HepG2 (cell line): ENCODE data around the gene MECR.

Source experiments
- EEA1 ChIP-seq: sonication (generic); formaldehyde crosslinking; IDR thresholded peaks from 2 replicates; pipeline ENCODE4 v1.5.1; 2020; ENCODE audit warnings: mild to moderate bottlenecking, missing genetic modification reagents, borderline replicate concordance
- KLF16 ChIP-seq, 2 experiments: sonication (generic) in 1 of 2; formaldehyde crosslinking in 1 of 2; IDR thresholded peaks; 2 replicates each; pipeline versions ENCODE4 v1.6.1 to v1.8.0; 2016 to 2023; ENCODE audit warnings: missing genetic modification reagents in 2 of 2, missing compliant biosample characterization in 1 of 2
- NFYB ChIP-seq: sonication (generic); formaldehyde crosslinking; IDR thresholded peaks from 2 replicates; pipeline ENCODE4 v1.4.0; 2020; ENCODE audit warnings: missing genetic modification reagents
- PHF8 ChIP-seq: sonication (generic); formaldehyde crosslinking; IDR thresholded peaks from 2 replicates; pipeline ENCODE4 v1.5.0; 2020; ENCODE audit warnings: missing genetic modification reagents
- POLR2A ChIP-seq, 2 experiments: IDR thresholded peaks; 2 replicates each; pipeline ENCODE4 v1.6.1; 2011; ENCODE audit warnings: low read depth in 2 of 2, low read length in 2 of 2, mild to moderate bottlenecking in 1 of 2, moderate library complexity in 1 of 2; ENCODE audit not compliant: insufficient read depth in 1 of 2
- TBX3 ChIP-seq: fragments of 450-650 bp; IDR thresholded peaks from 2 replicates; pipeline ENCODE4 v1.6.1; 2017; ENCODE audit warnings: antibody characterized with exemption, mild to moderate bottlenecking, inconsistent platforms, borderline replicate concordance
- ZBTB2 ChIP-seq: sonication (generic); formaldehyde crosslinking; IDR thresholded peaks from 2 replicates; pipeline ENCODE4 v1.8.0; 2022; ENCODE audit warnings: low read depth, missing genetic modification reagents
- ZBTB33 ChIP-seq: sonication (generic); formaldehyde crosslinking; IDR thresholded peaks from 2 replicates; pipeline ENCODE4 v1.4.0; 2020; ENCODE audit warnings: missing genetic modification reagents
- ZFP90 ChIP-seq: sonication (generic); formaldehyde crosslinking; IDR thresholded peaks from 2 replicates; pipeline ENCODE4 v1.8.0; 2022; ENCODE audit warnings: missing genetic modification reagents, mild to moderate bottlenecking, inconsistent platforms, borderline replicate concordance
- ZNF329 ChIP-seq: sonication (generic); formaldehyde crosslinking; IDR thresholded peaks from 2 replicates; pipeline ENCODE4 v1.9.0; 2021; ENCODE audit warnings: low read depth, mild to moderate bottlenecking, missing genetic modification reagents
- ZSCAN21 ChIP-seq: sonication (generic); formaldehyde crosslinking; IDR thresholded peaks from 2 replicates; pipeline ENCODE4 v1.8.0; 2022; ENCODE audit warnings: mild to moderate bottlenecking, missing genetic modification reagents, moderate library complexity, borderline replicate concordance
- TF ChIP-seq, protein P1 (sequence below): sonication (generic); formaldehyde crosslinking; IDR thresholded peaks from 2 replicates; pipeline ENCODE4 v1.5.0; 2020; ENCODE audit warnings: mild to moderate bottlenecking, missing genetic modification reagents, moderate library complexity

DNA sequence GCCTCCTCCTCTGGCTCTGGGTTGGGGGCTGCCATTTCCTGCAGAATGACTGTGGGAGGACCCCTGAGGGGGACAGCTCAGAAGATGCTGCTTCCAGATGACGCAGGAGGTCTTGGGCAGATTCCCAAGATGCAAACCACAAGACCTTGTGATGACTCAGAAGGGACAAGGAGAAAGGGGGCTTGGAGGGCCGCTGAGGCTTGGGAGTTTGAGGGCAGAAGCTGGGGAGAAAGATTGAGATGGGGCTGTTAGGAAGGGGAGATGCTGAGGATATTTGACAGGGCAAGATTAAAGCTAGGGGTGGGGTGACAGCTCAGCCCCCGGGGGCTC, 13.1 kb upstream of the MECR start:
- TF ChIP-seq POLR2A (IDR thresholded peaks at IDR 0.05; ENCODE audit: insufficient read depth in 1 of 2, low read depth in 2 of 2, low read length in 2 of 2) (no peak), ZBTB33 (CRISPR knock-in tag) (no peak), ZNF329 (CRISPR knock-in tag) (no peak), NFYB (CRISPR knock-in tag) (no peak), PHF8 (CRISPR knock-in tag) (no peak), KLF16 (CRISPR knock-in tag; IDR thresholded peaks at IDR 0.05) (no peak), TBX3 (no peak), ZSCAN21 (no peak), EEA1 (CRISPR knock-in tag) (no peak), ZFP90 (CRISPR knock-in tag) (no peak), ZBTB2 (CRISPR knock-in tag) (no peak)
- TF ChIP-seq, protein P1, sequence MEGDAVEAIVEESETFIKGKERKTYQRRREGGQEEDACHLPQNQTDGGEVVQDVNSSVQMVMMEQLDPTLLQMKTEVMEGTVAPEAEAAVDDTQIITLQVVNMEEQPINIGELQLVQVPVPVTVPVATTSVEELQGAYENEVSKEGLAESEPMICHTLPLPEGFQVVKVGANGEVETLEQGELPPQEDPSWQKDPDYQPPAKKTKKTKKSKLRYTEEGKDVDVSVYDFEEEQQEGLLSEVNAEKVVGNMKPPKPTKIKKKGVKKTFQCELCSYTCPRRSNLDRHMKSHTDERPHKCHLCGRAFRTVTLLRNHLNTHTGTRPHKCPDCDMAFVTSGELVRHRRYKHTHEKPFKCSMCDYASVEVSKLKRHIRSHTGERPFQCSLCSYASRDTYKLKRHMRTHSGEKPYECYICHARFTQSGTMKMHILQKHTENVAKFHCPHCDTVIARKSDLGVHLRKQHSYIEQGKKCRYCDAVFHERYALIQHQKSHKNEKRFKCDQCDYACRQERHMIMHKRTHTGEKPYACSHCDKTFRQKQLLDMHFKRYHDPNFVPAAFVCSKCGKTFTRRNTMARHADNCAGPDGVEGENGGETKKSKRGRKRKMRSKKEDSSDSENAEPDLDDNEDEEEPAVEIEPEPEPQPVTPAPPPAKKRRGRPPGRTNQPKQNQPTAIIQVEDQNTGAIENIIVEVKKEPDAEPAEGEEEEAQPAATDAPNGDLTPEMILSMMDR (CRISPR knock-in tag), result no peak
